HEK293 (cell line): ENCODE measurements around the gene NUDT5.
"Not testable (repeated sequence)": the region's sequence is repeated elsewhere in the genome, so short reads cannot be mapped to it uniquely, and the experiment has no call there.

Source experiments
- CTCF ChIA-PET: fragments of 350-600 bp; formaldehyde crosslinking; extraction: SDS; loops from one replicate; lab custom pipeline; 2021; ENCODE audit warnings: antibody characterized with exemption; lab: Yijun Ruan, JAX
- POLR2A ChIA-PET: fragments of 300-600 bp; formaldehyde crosslinking; extraction: SDS; loops from one replicate; lab custom pipeline; 2020; ENCODE audit warnings: antibody characterized with exemption, inconsistent platforms; lab: Yijun Ruan, JAX
- H3K27ac ChIP-seq: fragments of 200-500 bp; sonication (Bioruptor generic); 2 replicates; pipeline ENCODE4 v1.5.1; 2014; ENCODE audit warnings: low read depth, low read length, control low read depth, inconsistent platforms; ENCODE audit errors: extremely low read depth
- H3K36me3 ChIP-seq, 2 experiments: fragments of 200-500 bp in 1 of 2; sonication (Bioruptor generic) in 1 of 2; 1 replicate in 1 of 2; 2 replicates in 1 of 2; pipeline ENCODE4 v1.5.1; 2014 to 2017; ENCODE audit warnings: inconsistent platforms in 2 of 2, low read length in 2 of 2; ENCODE audit not compliant: control insufficient read depth in 2 of 2, insufficient read depth in 1 of 2
- H3K4me1 ChIP-seq: fragments of 200-500 bp; sonication (Bioruptor generic); 2 replicates; pipeline ENCODE4 v1.5.1; 2014; ENCODE audit warnings: mild to moderate bottlenecking, low read length, inconsistent platforms; ENCODE audit not compliant: control insufficient read depth, insufficient read depth
- H3K4me3 ChIP-seq: 2 replicates; pipeline ENCODE4 v1.5.1; 2011; ENCODE audit warnings: low read depth, mild to moderate bottlenecking, control low read depth, low read length, moderate library complexity
- H3K9me3 ChIP-seq: fragments of 200-500 bp; sonication (Bioruptor generic); 2 replicates; pipeline ENCODE4 v1.5.1; 2014; ENCODE audit warnings: low read depth, low read length, inconsistent platforms; ENCODE audit not compliant: control insufficient read depth, insufficient read depth
- SP2 ChIP-seq: fragments of 450-650 bp; formaldehyde crosslinking; IDR thresholded peaks from 2 replicates; pipeline ENCODE4 v1.5.1; 2016; ENCODE audit warnings: missing biosample characterization, missing genetic modification characterization
- ZBTB17 ChIP-seq: fragments of 450-650 bp; formaldehyde crosslinking; IDR thresholded peaks from 2 replicates; pipeline ENCODE4 v1.5.1; 2016; ENCODE audit warnings: missing biosample characterization, missing genetic modification characterization
- ZBTB44 ChIP-seq: fragments of 450-650 bp; IDR thresholded peaks from 2 replicates; pipeline ENCODE4 v1.5.1; 2018; ENCODE audit warnings: missing biosample characterization, mild to moderate bottlenecking, missing genetic modification characterization
- ZFP37 ChIP-seq: fragments of 450-650 bp; formaldehyde crosslinking; IDR thresholded peaks from 2 replicates; pipeline ENCODE4 v1.5.1; 2016; ENCODE audit warnings: missing biosample characterization, missing genetic modification characterization
- ZNF140 ChIP-seq: fragments of 450-650 bp; formaldehyde crosslinking; IDR thresholded peaks from 2 replicates; pipeline ENCODE4 v1.5.1; 2016; ENCODE audit warnings: missing biosample characterization, missing genetic modification characterization
- ZNF169 ChIP-seq: fragments of 450-650 bp; formaldehyde crosslinking; IDR thresholded peaks from 2 replicates; pipeline ENCODE4 v1.5.1; 2016; ENCODE audit warnings: missing biosample characterization, missing genetic modification characterization
- ZNF202 ChIP-seq: fragments of 450-650 bp; formaldehyde crosslinking; IDR thresholded peaks from 2 replicates; pipeline ENCODE4 v1.5.1; 2016; ENCODE audit warnings: missing biosample characterization, missing genetic modification characterization, borderline replicate concordance
- ZNF362 ChIP-seq: fragments of 450-650 bp; formaldehyde crosslinking; IDR thresholded peaks from 2 replicates; pipeline ENCODE4 v1.5.1; 2016; ENCODE audit warnings: missing biosample characterization, missing genetic modification characterization
- ZNF366 ChIP-seq: fragments of 450-650 bp; formaldehyde crosslinking; conservative IDR thresholded peaks from 2 replicates; pipeline ENCODE4 v1.5.1; 2016; ENCODE audit warnings: missing biosample characterization, missing genetic modification characterization
- ZNF404 ChIP-seq: fragments of 450-650 bp; formaldehyde crosslinking; IDR thresholded peaks from 2 replicates; pipeline ENCODE4 v1.5.1; 2017; ENCODE audit warnings: missing biosample characterization, missing genetic modification characterization
- TF ChIP-seq, protein P1 (sequence below): fragments of 450-650 bp; formaldehyde crosslinking; IDR thresholded peaks from 2 replicates; pipeline ENCODE4; 2016; ENCODE audit warnings: missing biosample characterization, missing genetic modification characterization
- TF ChIP-seq, protein P2 (sequence below): sonication (generic); formaldehyde crosslinking; IDR thresholded peaks from 2 replicates; pipeline ENCODE4 v1.8.1; 2022; ENCODE audit warnings: mild to moderate bottlenecking, moderate library complexity, missing genetic modification reagents

Gene NUDT5

GRCh38 chr10:12228851-12229250, 33.2 kb upstream of the NUDT5 start (continued):
- TF ChIP-seq ZBTB44, result no peak
- no peak for TF ChIP-seq ZNF366 (tag by site-specific recombination)
- TF ChIP-seq ZNF404 (tag by site-specific recombination), result no peak
- TF ChIP-seq, protein P1, sequence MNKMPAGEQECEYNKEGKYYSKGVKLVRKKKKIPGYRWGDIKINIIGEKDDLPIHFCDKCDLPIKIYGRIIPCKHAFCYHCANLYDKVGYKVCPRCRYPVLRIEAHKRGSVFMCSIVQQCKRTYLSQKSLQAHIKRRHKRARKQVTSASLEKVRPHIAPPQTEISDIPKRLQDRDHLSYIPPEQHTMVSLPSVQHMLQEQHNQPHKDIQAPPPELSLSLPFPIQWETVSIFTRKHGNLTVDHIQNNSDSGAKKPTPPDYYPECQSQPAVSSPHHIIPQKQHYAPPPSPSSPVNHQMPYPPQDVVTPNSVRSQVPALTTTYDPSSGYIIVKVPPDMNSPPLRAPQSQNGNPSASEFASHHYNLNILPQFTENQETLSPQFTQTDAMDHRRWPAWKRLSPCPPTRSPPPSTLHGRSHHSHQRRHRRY (tag by site-specific recombination), result no peak

DNA sequence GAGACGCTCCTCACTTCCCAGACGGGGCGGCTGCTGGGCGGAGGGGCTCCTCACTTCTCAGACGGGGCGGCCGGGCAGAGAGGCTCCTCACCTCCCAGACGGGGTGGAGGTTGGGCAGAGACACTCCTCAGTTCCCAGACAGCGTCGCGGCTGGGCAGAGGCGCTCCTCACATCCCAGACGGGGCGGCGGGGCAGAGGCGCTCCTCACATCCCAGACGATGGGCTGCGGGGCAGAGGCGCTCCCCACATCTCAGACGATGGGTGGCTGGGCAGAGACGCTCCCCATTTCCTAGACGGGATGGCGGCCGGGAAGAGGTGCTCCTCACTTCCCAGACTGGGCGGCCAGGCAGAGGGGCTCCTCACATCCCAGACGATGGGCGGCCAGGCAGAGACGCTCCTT, 30.7 kb upstream of the NUDT5 start:
- H3K4me3 ChIP-seq, H3K4me1 ChIP-seq, H3K9me3 ChIP-seq, CTCF ChIA-PET, POLR2A ChIA-PET, H3K27ac ChIP-seq: not testable (repeated sequence)
- H3K36me3 ChIP-seq, result peaks cover 35 to 57% of the 10 kb centered on the region in 2 experiments

DNA sequence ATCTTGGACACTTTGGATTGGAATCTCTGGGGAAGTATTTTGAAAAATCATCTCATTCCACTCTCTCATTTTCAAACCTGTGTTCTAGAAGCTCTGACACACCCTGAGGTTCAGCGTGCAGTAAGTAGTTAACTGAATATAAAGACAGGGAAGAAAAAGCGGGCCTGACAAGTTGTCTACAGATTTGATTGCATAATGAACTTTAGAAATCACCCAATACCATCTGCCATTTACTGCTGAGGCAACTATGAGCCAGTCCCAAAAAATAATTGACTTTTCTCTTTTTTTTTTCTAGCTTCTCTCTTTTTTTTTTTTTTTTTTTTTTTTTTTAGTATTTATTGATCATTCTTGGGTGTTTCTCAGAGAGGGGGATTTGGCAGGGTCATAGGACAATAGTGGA, 29.8 kb upstream of the NUDT5 start:
- TF ChIP-seq ZNF362 (tag by site-specific recombination) (0 out of 2 replicates have a peak, but pooled peaks have one; percentile 35), SP2 (tag by site-specific recombination) (no peak)
- TF ChIP-seq, all 188 proteins: peak for 1
- H3K36me3 ChIP-seq, result peaks cover 26 to 55% of the 10 kb centered on the region in 2 experiments
- H3K9me3 ChIP-seq, result no peaks in the 10 kb centered on the region
- POLR2A ChIA-PET, result interaction anchor here (0.7 kb wide), 1 partner anchor 9 kb away, joined by 4 read pairs; no protein-coding TSS in a partner anchor
- no peak overlapping the region for H3K4me3 ChIP-seq
- no peaks in the 10 kb centered on the region for H3K4me1 ChIP-seq
- CTCF ChIA-PET, result interaction anchor here (3.0 kb wide), 1 partner anchor 11 kb away, joined by 23 read pairs; no protein-coding TSS in a partner anchor
- H3K27ac ChIP-seq, result no peak overlapping the region

GRCh38 chr10:12221323-12222298, 25.9 kb upstream of the NUDT5 start:
- Histone ChIP-seq H3K27ac (no peak overlapping the region), H3K9me3 (no peaks in the 10 kb centered on the region), H3K4me3 (no peak overlapping the region), H3K4me1 (no peaks in the 10 kb centered on the region), H3K36me3 (peaks cover 44 to 63% of the 10 kb centered on the region in 2 experiments)
- ChIA-PET CTCF (interaction anchor here (0.5 to 0.9 kb wide), 3 partner anchors 233 to 681 kb away, joined by 4 to 5 read pairs (median 5); no protein-coding TSS in a partner anchor), POLR2A (no interaction called here)
- no peak for TF ChIP-seq ZNF202
- TF ChIP-seq ZNF140 (tag by site-specific recombination), result peak; percentile 79; the same call in 1 of the 2 replicates
- TF ChIP-seq, protein P2, sequence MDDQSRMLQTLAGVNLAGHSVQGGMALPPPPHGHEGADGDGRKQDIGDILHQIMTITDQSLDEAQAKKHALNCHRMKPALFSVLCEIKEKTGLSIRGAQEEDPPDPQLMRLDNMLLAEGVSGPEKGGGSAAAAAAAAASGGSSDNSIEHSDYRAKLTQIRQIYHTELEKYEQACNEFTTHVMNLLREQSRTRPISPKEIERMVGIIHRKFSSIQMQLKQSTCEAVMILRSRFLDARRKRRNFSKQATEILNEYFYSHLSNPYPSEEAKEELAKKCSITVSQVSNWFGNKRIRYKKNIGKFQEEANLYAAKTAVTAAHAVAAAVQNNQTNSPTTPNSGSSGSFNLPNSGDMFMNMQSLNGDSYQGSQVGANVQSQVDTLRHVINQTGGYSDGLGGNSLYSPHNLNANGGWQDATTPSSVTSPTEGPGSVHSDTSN, result no peak
- no peak for TF ChIP-seq ZFP37 (tag by site-specific recombination)
- peak; percentile 64 for TF ChIP-seq ZBTB17 (tag by site-specific recombination)
- TF ChIP-seq ZNF169 (tag by site-specific recombination), result no peak
